ENCODE measurements around the gene FAIM2.

- no peak for TF ChIP-seq CTCF (IDR thresholded peaks at IDR 0.05)
- TF ChIP-seq ATF2 (CRISPR knock-in tag; IDR thresholded peaks at IDR 0.05; ENCODE audit: borderline replicate concordance, low read depth): no peak
- TF ChIP-seq TEAD4 (CRISPR knock-in tag; IDR thresholded peaks at IDR 0.05): no peak
- no peak for TF ChIP-seq GTF2I (CRISPR knock-in tag; conservative IDR thresholded peaks at IDR 0.05)
- no peak for TF ChIP-seq USF1 (CRISPR knock-in tag; IDR thresholded peaks at IDR 0.05)
Observed at GRCh38 chr12:49819786-49820185, 83.9 kb downstream of the FAIM2 start.
